Measurements from ENCODE around the gene CBX7.

CBX7 gene

DNA sequence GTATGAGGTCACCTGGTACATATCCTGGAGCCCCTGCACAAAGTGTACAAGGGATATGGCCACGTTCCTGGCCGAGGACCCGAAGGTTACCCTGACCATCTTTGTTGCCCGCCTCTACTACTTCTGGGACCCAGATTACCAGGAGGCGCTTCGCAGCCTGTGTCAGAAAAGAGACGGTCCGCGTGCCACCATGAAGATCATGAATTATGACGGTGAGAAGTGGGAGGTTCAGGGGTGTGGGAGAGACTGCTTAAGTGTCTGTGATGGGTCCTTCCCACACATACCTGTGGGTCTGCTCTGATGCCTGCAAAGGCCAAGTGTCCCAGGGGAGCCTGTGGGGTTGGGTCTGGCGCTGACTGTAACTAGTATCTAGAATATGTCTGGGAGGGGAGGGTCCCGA is 71.5 kb downstream of the CBX7 start:
- H3K4me3 ChIP-seq (ENCODE audit: low read depth, low read length): no peak overlapping the region
- TF ChIP-seq, protein P1, sequence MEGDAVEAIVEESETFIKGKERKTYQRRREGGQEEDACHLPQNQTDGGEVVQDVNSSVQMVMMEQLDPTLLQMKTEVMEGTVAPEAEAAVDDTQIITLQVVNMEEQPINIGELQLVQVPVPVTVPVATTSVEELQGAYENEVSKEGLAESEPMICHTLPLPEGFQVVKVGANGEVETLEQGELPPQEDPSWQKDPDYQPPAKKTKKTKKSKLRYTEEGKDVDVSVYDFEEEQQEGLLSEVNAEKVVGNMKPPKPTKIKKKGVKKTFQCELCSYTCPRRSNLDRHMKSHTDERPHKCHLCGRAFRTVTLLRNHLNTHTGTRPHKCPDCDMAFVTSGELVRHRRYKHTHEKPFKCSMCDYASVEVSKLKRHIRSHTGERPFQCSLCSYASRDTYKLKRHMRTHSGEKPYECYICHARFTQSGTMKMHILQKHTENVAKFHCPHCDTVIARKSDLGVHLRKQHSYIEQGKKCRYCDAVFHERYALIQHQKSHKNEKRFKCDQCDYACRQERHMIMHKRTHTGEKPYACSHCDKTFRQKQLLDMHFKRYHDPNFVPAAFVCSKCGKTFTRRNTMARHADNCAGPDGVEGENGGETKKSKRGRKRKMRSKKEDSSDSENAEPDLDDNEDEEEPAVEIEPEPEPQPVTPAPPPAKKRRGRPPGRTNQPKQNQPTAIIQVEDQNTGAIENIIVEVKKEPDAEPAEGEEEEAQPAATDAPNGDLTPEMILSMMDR (IDR thresholded peaks at IDR 0.05; ENCODE audit: borderline replicate concordance, insufficient read depth, low read depth, low read length): no peak

All from GM12875 (cell line).